B cell (primary cell): Measurements from ENCODE around the gene FFAR3. TPM values are rescaled to one million over a fixed set of nuclear protein-coding genes. Genes with fewer than 3 reads are reported as not detected.

Experiments
- ATAC-seq: fragments of 200-7000 bp; cut with Tn5 transposase; one replicate; pipeline ENCODE4 v1.10.0; 2021; ENCODE audit warnings: low read depth, mild to moderate bottlenecking, moderate number of reproducible peaks, moderate library complexity
- CTCF ChIA-PET: fragments of 350-600 bp; sonication (Branson Sonifier 250); formaldehyde crosslinking; loops from one replicate; lab custom pipeline; 2021; ENCODE audit warnings: antibody characterized with exemption, inconsistent platforms; lab: Charles Lee
- POLR2A ChIA-PET: fragments of 350-600 bp; sonication (Branson Sonifier 250); formaldehyde crosslinking; loops from one replicate; lab custom pipeline; 2021; ENCODE audit warnings: antibody characterized with exemption; lab: Charles Lee
- DNase-seq: peaks from one replicate; pipeline ENCODE4 v3.0.0; 2013
- H2AFZ ChIP-seq: 2 replicates; pipeline ENCODE4 v1.6.1; 2012; ENCODE audit warnings: mild to moderate bottlenecking, low read depth, low read length; ENCODE audit not compliant: insufficient read depth, poor library complexity, severe bottlenecking
- H3K27ac ChIP-seq, 2 donors: 1 replicate in 1 of 2; 2 replicates in 1 of 2; pipeline ENCODE4 v1.5.1; 2012 to 2013; ENCODE audit warnings: low read length in 2 of 2, mild to moderate bottlenecking in 2 of 2, moderate library complexity in 1 of 2
- H3K27me3 ChIP-seq, 4 experiments: fragments of 200-600 bp in 1 of 4; sonication (generic) in 1 of 4; replicated peaks in 1 of 4; 1 replicate in 2 of 4; 2 replicates in 2 of 4; pipeline versions ENCODE4 v1.6.1 to v1.7.0; 2013 to 2016; ENCODE audit warnings: low read length in 3 of 4, mild to moderate bottlenecking in 2 of 4, mixed read lengths in 1 of 4, moderate library complexity in 1 of 4; ENCODE audit not compliant: insufficient read depth in 4 of 4, control insufficient read depth in 3 of 4; ENCODE audit errors: control extremely low read depth in 1 of 4
- H3K36me3 ChIP-seq, 2 experiments: replicated peaks in 1 of 2; 1 replicate in 1 of 2; 2 replicates in 1 of 2; pipeline versions ENCODE4 v1.6.1 to v1.7.1; 2013; ENCODE audit warnings: low read length in 1 of 2; ENCODE audit not compliant: insufficient read depth in 2 of 2, control insufficient read depth in 1 of 2; ENCODE audit errors: control extremely low read depth in 1 of 2, extremely low read depth in 1 of 2
- H3K4me1 ChIP-seq, 2 donors: fragments of 200-600 bp in 1 of 2; sonication (generic) in 1 of 2; 1 replicate in 1 of 2; 2 replicates in 1 of 2; pipeline versions ENCODE4 v1.5.1 to v1.6.1; 2013 to 2017; ENCODE audit warnings: low read length in 2 of 2; ENCODE audit not compliant: control insufficient read depth in 2 of 2, insufficient read depth in 2 of 2
- H3K4me2 ChIP-seq: replicated peaks from 2 replicates; pipeline ENCODE3; 2012; ENCODE audit warnings: mild to moderate bottlenecking, low read depth, low read length; ENCODE audit not compliant: poor library complexity, severe bottlenecking
- H3K4me3 ChIP-seq, 5 experiments: fragments of 200-600 bp in 1 of 5; sonication (generic) in 1 of 5; 1 replicate in 3 of 5; 2 replicates in 2 of 5; pipeline versions ENCODE4 v1.5.1 to v1.7.0; 2011 to 2016; ENCODE audit warnings: low read length in 4 of 5, mild to moderate bottlenecking in 4 of 5, low read depth in 2 of 5, control low read depth in 1 of 5, moderate library complexity in 1 of 5; ENCODE audit not compliant: insufficient read depth in 1 of 5; ENCODE audit errors: control extremely low read depth in 1 of 5, extremely low read depth in 1 of 5
- H3K79me2 ChIP-seq: fragments of 200-600 bp; sonication (generic); one replicate; pipeline ENCODE4 v1.6.0; 2016; ENCODE audit warnings: low read length; ENCODE audit not compliant: control insufficient read depth, insufficient read depth
- H3K9ac ChIP-seq: fragments of 200-600 bp; sonication (generic); 2 replicates; pipeline ENCODE4 v1.6.1; 2017; ENCODE audit warnings: mild to moderate bottlenecking, low read length, moderate library complexity
- H3K9me3 ChIP-seq, 3 donors: one replicate each; pipeline versions ENCODE4 v1.6.1 to v1.7.1; 2013; ENCODE audit warnings: low read length in 2 of 3; ENCODE audit not compliant: control insufficient read depth in 2 of 3, insufficient read depth in 1 of 3; ENCODE audit errors: control extremely low read depth in 1 of 3
- H4K20me1 ChIP-seq: 2 replicates; pipeline ENCODE4 v1.6.0; 2012; ENCODE audit warnings: mild to moderate bottlenecking, low read length; ENCODE audit not compliant: insufficient read depth, control insufficient read depth, poor library complexity, severe bottlenecking
- H3K27ac Mint-ChIP-seq: one replicate; pipeline ENCODE4 v1.8.0; 2021; ENCODE audit warnings: mixed read lengths
- H3K27me3 Mint-ChIP-seq: one replicate; pipeline ENCODE4 v1.8.0; 2021; ENCODE audit warnings: mixed read lengths
- H3K4me1 Mint-ChIP-seq: one replicate; pipeline ENCODE4 v1.8.0; 2021; ENCODE audit warnings: mixed read lengths
- H3K4me3 Mint-ChIP-seq: one replicate; pipeline ENCODE4 v1.8.0; 2021; ENCODE audit warnings: mixed read lengths
- H3K9me3 Mint-ChIP-seq: one replicate; pipeline ENCODE4 v1.8.0; 2022; ENCODE audit warnings: mixed read lengths; ENCODE audit not compliant: insufficient read depth
- EZH2 ChIP-seq: IDR thresholded peaks from 2 replicates; pipeline ENCODE4 v1.6.1; 2012; ENCODE audit warnings: borderline replicate concordance, low read depth, mild to moderate bottlenecking, moderate library complexity, low read length; ENCODE audit not compliant: insufficient read depth, poor library complexity, severe bottlenecking
- WGBS: methylation state at CpG from one replicate; pipeline ENCODE4 v1.1.5; 2013; ENCODE audit warnings: missing lambda C conversion rate; ENCODE audit not compliant: insufficient coverage; 5-methylcytosine and 5-hydroxymethylcytosine counted together
- intact Hi-C: fragments of 100-400 bp; cut with micrococcal nuclease; formaldehyde crosslinking; loops from one replicate; pipeline ENCODE4 v1.10.0; 2022
- polyA plus RNA-seq: library from polyadenylated mRNA; depleted of rRNA; stranded (reverse); fragments of >200 nt; gene quantifications from 2 replicates; pipeline ENCODE4 v1.2.3, GENCODE V29; 2012
- total RNA-seq, 2 donors: library from RNA; stranded (reverse); fragments of 120-200 nt in 1 of 2; gene quantifications; 1 replicate in 1 of 2; 2 replicates in 1 of 2; pipeline versions ENCODE4 v1.2.3 to v1.2.4, GENCODE V29; 2013 to 2022
- TF ChIP-seq, protein P1 (sequence below): fragments of 200-600 bp; IDR thresholded peaks from one replicate; pipeline ENCODE4 v1.8.0; 2022; ENCODE audit warnings: antibody characterized with exemption, mild to moderate bottlenecking

FFAR3 gene
- total and polyA plus RNA-seq, 2 donors (not counting 1 experiment from before 2014, with no cell fraction given), result 0.63 TPM; not detected in 1

DNA sequence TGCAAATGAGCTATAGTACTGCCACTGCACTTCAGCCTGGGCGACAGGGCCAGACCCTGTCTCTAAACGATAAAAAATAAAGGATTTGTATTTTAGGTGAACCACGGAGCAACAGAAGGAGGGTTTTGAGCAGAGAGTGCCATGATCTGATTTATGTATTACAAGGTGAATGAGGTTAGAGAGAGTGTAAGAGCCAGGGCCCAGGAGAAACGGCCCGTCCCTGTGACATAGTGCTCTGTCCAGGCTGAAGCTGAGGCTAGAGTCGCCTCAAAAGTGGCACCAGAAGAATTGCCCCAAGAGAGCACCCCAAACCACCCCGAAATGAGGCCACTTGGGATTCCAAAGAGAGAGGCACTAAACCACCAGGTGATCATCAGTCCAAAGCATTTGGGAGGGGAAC lies 49.4 kb upstream of the FFAR3 start:
- WGBS, result 94% methylated on average over 7 of the region's 7 CpGs
- no peak overlapping the region for H3K4me2 ChIP-seq

DNA sequence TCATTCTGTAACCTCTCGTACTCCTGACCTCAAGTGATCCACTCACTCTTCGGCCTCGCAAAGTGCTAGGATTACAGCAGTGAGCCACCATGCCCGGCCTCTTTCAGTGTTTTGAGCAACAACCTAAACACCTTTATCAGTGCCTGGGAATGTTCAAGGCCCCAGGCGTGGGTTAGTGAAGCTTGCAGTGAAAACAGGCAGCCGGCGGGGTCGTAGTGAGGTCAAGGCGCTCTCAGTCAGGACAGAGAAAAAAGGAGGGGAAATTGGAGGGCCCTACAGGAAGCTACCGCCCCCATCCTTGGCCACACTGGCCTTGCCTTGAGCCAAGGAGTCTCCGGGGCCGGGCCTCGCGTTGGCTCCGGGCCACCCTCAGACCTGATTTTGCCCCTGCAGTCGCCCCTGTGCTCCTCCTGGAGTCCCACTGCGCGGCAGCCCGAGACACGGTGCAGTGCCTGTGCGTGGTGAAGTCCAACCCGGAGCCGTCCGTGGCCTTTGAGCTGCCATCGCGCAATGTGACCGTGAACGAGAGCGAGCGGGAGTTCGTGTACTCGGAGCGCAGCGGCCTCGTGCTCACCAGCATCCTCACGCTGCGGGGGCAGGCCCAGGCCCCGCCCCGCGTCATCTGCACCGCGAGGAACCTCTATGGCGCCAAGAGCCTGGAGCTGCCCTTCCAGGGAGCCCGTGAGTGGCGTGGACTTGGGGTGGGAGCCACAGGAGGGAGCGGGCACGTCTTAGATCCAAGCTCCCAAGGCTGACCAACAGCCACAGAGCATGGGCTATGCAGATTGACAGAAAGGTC lies 48.6 kb upstream of the FFAR3 start:
- no peak for DNase-seq
- intact Hi-C loops, result no loop called here
- Mint-ChIP-seq H3K4me1 (peaks cover 51% of the 10 kb centered on the region), H3K4me3 (no peak overlapping the region), H3K9me3 (no peaks in the 10 kb centered on the region), H3K27me3 (no peaks in the 10 kb centered on the region), H3K27ac (no peak overlapping the region)
- WGBS, result 94% methylated on average over 41 of the region's 47 CpGs
- CTCF ChIA-PET, result no interaction called here
- H3K4me2 ChIP-seq, result no peak overlapping the region
- H2AFZ ChIP-seq, result no peak overlapping the region
- no peak overlapping the region for H3K4me3 ChIP-seq
- H3K4me1 ChIP-seq, result peaks cover 30 to 65% of the 10 kb centered on the region in 2 donors
- no peaks in the 10 kb centered on the region for H3K9me3 ChIP-seq
- no peaks in the 10 kb centered on the region for H4K20me1 ChIP-seq
- no peaks in the 10 kb centered on the region for H3K27me3 ChIP-seq
- no peak overlapping the region for H3K27ac ChIP-seq
- H3K79me2 ChIP-seq, result peaks cover 50% of the 10 kb centered on the region
- TF ChIP-seq EZH2, result no peak
- TF ChIP-seq, protein P1, sequence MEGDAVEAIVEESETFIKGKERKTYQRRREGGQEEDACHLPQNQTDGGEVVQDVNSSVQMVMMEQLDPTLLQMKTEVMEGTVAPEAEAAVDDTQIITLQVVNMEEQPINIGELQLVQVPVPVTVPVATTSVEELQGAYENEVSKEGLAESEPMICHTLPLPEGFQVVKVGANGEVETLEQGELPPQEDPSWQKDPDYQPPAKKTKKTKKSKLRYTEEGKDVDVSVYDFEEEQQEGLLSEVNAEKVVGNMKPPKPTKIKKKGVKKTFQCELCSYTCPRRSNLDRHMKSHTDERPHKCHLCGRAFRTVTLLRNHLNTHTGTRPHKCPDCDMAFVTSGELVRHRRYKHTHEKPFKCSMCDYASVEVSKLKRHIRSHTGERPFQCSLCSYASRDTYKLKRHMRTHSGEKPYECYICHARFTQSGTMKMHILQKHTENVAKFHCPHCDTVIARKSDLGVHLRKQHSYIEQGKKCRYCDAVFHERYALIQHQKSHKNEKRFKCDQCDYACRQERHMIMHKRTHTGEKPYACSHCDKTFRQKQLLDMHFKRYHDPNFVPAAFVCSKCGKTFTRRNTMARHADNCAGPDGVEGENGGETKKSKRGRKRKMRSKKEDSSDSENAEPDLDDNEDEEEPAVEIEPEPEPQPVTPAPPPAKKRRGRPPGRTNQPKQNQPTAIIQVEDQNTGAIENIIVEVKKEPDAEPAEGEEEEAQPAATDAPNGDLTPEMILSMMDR, result no peak
- H3K36me3 ChIP-seq, result no peaks in the 10 kb centered on the region
- no peak overlapping the region for H3K9ac ChIP-seq
- no peak for ATAC-seq
- POLR2A ChIA-PET, result no interaction called here

More for the DNA sequence above, 49.4 kb upstream of the FFAR3 start:
- no peak overlapping the region for H3K4me3 Mint-ChIP-seq
- CTCF ChIA-PET, result interaction anchor here (0.7 to 5.0 kb wide), 4 partner anchors 12 to 44 kb away, joined by 3 to 35 read pairs (median 8); no protein-coding TSS in a partner anchor
- no peaks in the 10 kb centered on the region for H3K27me3 Mint-ChIP-seq
- DNase-seq (no peak), ATAC-seq (no peak)
- H3K36me3 ChIP-seq, result no peaks in the 10 kb centered on the region
- peak overlapping the region; percentile 23 for H3K27ac Mint-ChIP-seq
- TF ChIP-seq, protein P1, result no peak
- no peak for TF ChIP-seq EZH2
- H2AFZ ChIP-seq, result no peak overlapping the region
- H3K4me3 ChIP-seq, result no peak overlapping the region
- H3K9me3 Mint-ChIP-seq, result no peaks in the 10 kb centered on the region
- H4K20me1 ChIP-seq, result no peaks in the 10 kb centered on the region
- no peaks in the 10 kb centered on the region for H3K27me3 ChIP-seq
- no peak overlapping the region for H3K9ac ChIP-seq
- H3K27ac ChIP-seq, result no peak overlapping the region
- H3K4me1 ChIP-seq, result peaks cover 29 to 57% of the 10 kb centered on the region in 2 donors
- peaks cover 47% of the 10 kb centered on the region for H3K79me2 ChIP-seq
- intact Hi-C loops, result no loop called here
- POLR2A ChIA-PET, result interaction anchor here (1.4 kb wide), 1 partner anchor 39 kb away, joined by 4 read pairs; the partner anchor contains the start of gene FFAR1
- peaks cover 44% of the 10 kb centered on the region for H3K4me1 Mint-ChIP-seq
- H3K9me3 ChIP-seq, result no peaks in the 10 kb centered on the region
